Spleen (tissue), 11 donors: Measurements from ENCODE around the gene TAF1B. TPM values are rescaled to one million over a fixed set of nuclear protein-coding genes. Genes with fewer than 3 reads are reported as not detected.

Experiments used
- DNase-seq: peaks from one replicate; pipeline ENCODE4 v3.0.0-alpha.2; 2020
- H3K27ac ChIP-seq, 8 donors: fragments of 200-600 bp; sonication (generic) in 7 of 8; 1 replicate in 4 of 8; 2 replicates in 4 of 8; pipeline versions ENCODE4 v1.5.0 to v1.8.0; 2016 to 2021; ENCODE audit warnings: inconsistent platforms in 4 of 8, mild to moderate bottlenecking in 4 of 8, moderate library complexity in 1 of 8
- H3K27me3 ChIP-seq, 7 donors: fragments of 200-600 bp; sonication (generic) in 6 of 7; replicated peaks in 1 of 7; 1 replicate in 4 of 7; 2 replicates in 3 of 7; pipeline versions ENCODE4 v1.5.0 to v1.8.0; 2016 to 2021; ENCODE audit warnings: inconsistent platforms in 3 of 7, mild to moderate bottlenecking in 1 of 7
- H3K36me3 ChIP-seq, 6 donors: fragments of 200-600 bp; sonication (generic) in 5 of 6; 1 replicate in 4 of 6; 2 replicates in 2 of 6; pipeline versions ENCODE4 v1.5.0 to v1.8.0; 2016 to 2021; ENCODE audit warnings: inconsistent platforms in 2 of 6
- H3K4me1 ChIP-seq, 6 donors: fragments of 200-600 bp; sonication (generic) in 5 of 6; 1 replicate in 3 of 6; 2 replicates in 3 of 6; pipeline versions ENCODE4 v1.5.0 to v1.8.0; 2016 to 2021; ENCODE audit warnings: inconsistent platforms in 3 of 6
- H3K4me3 ChIP-seq, 8 donors: fragments of 200-600 bp; sonication (generic) in 7 of 8; 1 replicate in 4 of 8; 2 replicates in 4 of 8; pipeline versions ENCODE4 v1.5.0 to v1.8.0; 2016 to 2021; ENCODE audit warnings: inconsistent platforms in 4 of 8, mild to moderate bottlenecking in 4 of 8, moderate library complexity in 2 of 8
- H3K9me3 ChIP-seq, 8 donors: fragments of 200-600 bp; sonication (generic) in 7 of 8; 1 replicate in 4 of 8; 2 replicates in 4 of 8; pipeline versions ENCODE4 v1.5.0 to v1.8.0; 2016 to 2021; ENCODE audit warnings: inconsistent platforms in 4 of 8
- POLR2A ChIP-seq, 3 donors: fragments of 450-650 bp; IDR thresholded peaks; one replicate each; pipeline ENCODE4 v1.5.1; 2017; ENCODE audit warnings: antibody characterized with exemption in 3 of 3, mild to moderate bottlenecking in 1 of 3
- POLR2AphosphoS5 ChIP-seq, 3 donors: sonication (generic); formaldehyde crosslinking; IDR thresholded peaks; one replicate each; pipeline ENCODE4 v1.5.1; 2017; ENCODE audit warnings: antibody characterized with exemption in 3 of 3
- WGBS, 5 donors: extraction: QIAGEN DNeasy Blood & Tissue Kit in 3 of 5; methylation state at CpG; one replicate each; pipeline versions ENCODE4 v1.1.5 to v1.1.7; 2013 to 2018; 5-methylcytosine and 5-hydroxymethylcytosine counted together
- intact Hi-C: fragments of 100-400 bp; cut with DNase I; formaldehyde crosslinking; loops from one replicate; pipeline ENCODE4 v1.15.0; 2023; ENCODE audit warnings: low total_unique reads
- polyA plus RNA-seq, 3 donors: library from polyadenylated mRNA; stranded (reverse); fragments of 200-250 nt; gene quantifications; one replicate each; pipeline ENCODE4 v1.2.1, GENCODE V29; 2013
- total RNA-seq, 7 donors: library from RNA; depleted of rRNA in 3 of 7; stranded (reverse); fragments of >200 nt in 3 of 7; fragmentation: NEBNext Ultra II Directional in 4 of 7; extraction: Animal tissue kit (Norgen Biotek cat#: 25700) in 4 of 7; gene quantifications; one replicate each; pipeline versions ENCODE4 v1.1.0 to v1.2.1, GENCODE V29; 2016 to 2021
- TF ChIP-seq, protein P1 (sequence below), 11 experiments: fragments of 200-600 bp in 7 of 11; fragments of 450-650 bp in 4 of 11; sonication (generic) in 4 of 11; IDR thresholded peaks in 8 of 11; conservative IDR thresholded peaks in 3 of 11; 1 replicate in 7 of 11; 2 replicates in 4 of 11; pipeline versions ENCODE4 v1.4.0 to v1.8.0; 2016 to 2021; ENCODE audit warnings: antibody characterized with exemption in 11 of 11, inconsistent platforms in 4 of 11, mild to moderate bottlenecking in 1 of 11
- donor health status: healthy with polysubstance abuse.
- donor health status: DM: no; HTN: no; CAD: no; lungs with moderate emphysema.
- donor health status: DM: no; HTN: no; CAD: no.
- donor health status: Bipolar disorder and iron deficiency.
- donor health status: healthy.
- donor health status: DM: no; HTN: no; CAD: no.
- donor health status: DM: yes; HTN: yes; CAD: no.

Gene TAF1B
- total and polyA plus RNA-seq, 10 donors: 3.8 to 26.5 (median 16.7) TPM

DNA sequence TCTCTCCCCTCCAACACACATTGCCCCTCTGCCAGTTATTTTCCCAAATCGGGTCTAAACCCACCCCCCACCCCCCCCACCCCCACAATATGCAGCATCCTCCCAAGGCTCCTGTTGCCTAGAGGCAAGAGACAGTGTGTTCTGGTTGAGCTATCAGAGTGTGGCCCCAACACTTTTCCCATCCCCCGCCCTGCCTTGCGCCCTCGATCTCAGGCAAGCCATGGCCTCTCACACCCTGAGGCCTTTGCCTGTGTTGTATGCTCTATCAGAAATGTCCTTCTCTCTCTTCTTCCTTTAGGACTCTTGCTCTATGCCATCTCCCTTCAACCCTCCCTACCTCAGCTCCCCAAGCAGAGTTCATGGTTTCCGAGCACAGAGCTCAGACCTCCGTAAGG lies 98.7 kb downstream of the TAF1B start:
- H3K4me1 ChIP-seq: no peaks in the 10 kb centered on the region
- intact Hi-C loops: loop anchor here (10.0 kb wide), 1 partner anchor 97 kb away; the partner anchor contains the start of gene TAF1B
- H3K9me3 ChIP-seq: no peaks in the 10 kb centered on the region
- no peak for TF ChIP-seq POLR2A (IDR thresholded peaks at IDR 0.05)
- TF ChIP-seq, protein P1, sequence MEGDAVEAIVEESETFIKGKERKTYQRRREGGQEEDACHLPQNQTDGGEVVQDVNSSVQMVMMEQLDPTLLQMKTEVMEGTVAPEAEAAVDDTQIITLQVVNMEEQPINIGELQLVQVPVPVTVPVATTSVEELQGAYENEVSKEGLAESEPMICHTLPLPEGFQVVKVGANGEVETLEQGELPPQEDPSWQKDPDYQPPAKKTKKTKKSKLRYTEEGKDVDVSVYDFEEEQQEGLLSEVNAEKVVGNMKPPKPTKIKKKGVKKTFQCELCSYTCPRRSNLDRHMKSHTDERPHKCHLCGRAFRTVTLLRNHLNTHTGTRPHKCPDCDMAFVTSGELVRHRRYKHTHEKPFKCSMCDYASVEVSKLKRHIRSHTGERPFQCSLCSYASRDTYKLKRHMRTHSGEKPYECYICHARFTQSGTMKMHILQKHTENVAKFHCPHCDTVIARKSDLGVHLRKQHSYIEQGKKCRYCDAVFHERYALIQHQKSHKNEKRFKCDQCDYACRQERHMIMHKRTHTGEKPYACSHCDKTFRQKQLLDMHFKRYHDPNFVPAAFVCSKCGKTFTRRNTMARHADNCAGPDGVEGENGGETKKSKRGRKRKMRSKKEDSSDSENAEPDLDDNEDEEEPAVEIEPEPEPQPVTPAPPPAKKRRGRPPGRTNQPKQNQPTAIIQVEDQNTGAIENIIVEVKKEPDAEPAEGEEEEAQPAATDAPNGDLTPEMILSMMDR (IDR thresholded peaks at IDR 0.05 in 8 of 11, conservative IDR thresholded peaks at IDR 0.05 in 3 of 11): no peak
- TF ChIP-seq POLR2AphosphoS5 (IDR thresholded peaks at IDR 0.05): no peak
- peaks cover 0 to 32% (median 2%) of the 10 kb centered on the region in 7 donors for H3K27me3 ChIP-seq
- no peak overlapping the region for H3K27ac ChIP-seq
- WGBS, 5 donors: 68 to 75% (median 72%) methylated on average over 6 of the region's 6 CpGs
- DNase-seq: no peak
- no peak overlapping the region for H3K4me3 ChIP-seq
- H3K36me3 ChIP-seq: no peaks in the 10 kb centered on the region

DNA sequence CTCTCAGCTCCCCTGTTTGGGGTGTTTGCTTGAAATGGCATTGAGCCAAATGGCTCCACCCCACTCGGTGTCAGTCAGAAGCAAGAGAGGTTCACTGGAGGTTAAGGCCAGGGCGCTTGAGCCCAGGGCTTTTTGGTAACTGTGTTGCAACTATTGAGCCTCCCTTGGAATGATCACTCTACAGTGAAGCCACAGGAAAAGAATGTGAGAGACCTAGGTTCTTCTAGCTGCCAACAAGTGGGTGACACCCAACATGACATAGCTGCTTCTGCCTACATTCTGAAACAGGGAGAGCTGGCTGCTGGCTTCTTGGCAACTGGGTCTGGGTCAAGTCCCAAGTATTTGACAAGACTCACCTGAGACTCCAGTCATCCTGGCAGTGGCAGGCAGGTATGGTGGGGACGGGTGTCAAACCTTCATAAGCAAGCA lies 101.1 kb downstream of the TAF1B start:
- Histone ChIP-seq H3K27me3 (peaks cover 0 to 34% (median 2%) of the 10 kb centered on the region in 7 donors), H3K4me3 (no peak overlapping the region), H3K9me3 (no peaks in the 10 kb centered on the region), H3K4me1 (no peaks in the 10 kb centered on the region), H3K36me3 (no peaks in the 10 kb centered on the region), H3K27ac (no peak overlapping the region)
- intact Hi-C loops: loop anchor here (10.0 kb wide), 1 partner anchor 100 kb away; the partner anchor contains the start of gene TAF1B
- TF ChIP-seq POLR2AphosphoS5 (IDR thresholded peaks at IDR 0.05): no peak
- TF ChIP-seq POLR2A (IDR thresholded peaks at IDR 0.05): no peak
- TF ChIP-seq, protein P1 (IDR thresholded peaks at IDR 0.05 in 8 of 11, conservative IDR thresholded peaks at IDR 0.05 in 3 of 11): no peak
- no peak for DNase-seq
- 63 to 78% (median 72%) methylated on average over 3 of the region's 3 CpGs for WGBS, 5 donors

DNA sequence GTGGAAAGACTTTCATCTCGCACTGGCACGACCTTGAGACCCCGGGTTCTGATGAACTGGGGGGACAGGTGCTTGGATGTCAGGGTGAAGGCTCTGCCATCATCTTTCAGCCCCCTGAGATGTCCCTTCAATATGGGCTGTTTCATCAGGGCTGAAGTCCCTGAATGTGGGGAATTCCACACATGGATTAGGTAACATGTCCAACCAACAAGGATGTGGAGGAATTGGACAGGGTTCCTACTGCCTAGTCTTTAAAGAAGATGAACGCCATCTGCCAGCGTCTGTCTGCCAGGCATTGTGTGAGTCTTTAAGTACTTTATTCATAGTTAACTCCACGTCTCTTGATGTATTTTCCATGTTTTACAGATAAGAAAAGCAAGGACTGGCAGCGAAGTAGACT lies 102.3 kb downstream of the TAF1B start:
- H3K4me1 ChIP-seq: peaks cover 0 to 12% (median 7%) of the 10 kb centered on the region in 6 donors
- H3K4me3 ChIP-seq: no peak overlapping the region
- no peaks in the 10 kb centered on the region for H3K36me3 ChIP-seq
- intact Hi-C loops: loop anchor here (10.0 kb wide), 1 partner anchor 101 kb away; the partner anchor contains the start of gene TAF1B
- no peak overlapping the region for H3K27ac ChIP-seq
- H3K27me3 ChIP-seq: peaks cover 0 to 46% (median 4%) of the 10 kb centered on the region in 7 donors
- no peaks in the 10 kb centered on the region for H3K9me3 ChIP-seq
- no peak for TF ChIP-seq POLR2AphosphoS5 (IDR thresholded peaks at IDR 0.05)
- no peak for DNase-seq
- 66 to 75% (median 73%) methylated on average over 7 of the region's 7 CpGs for WGBS, 5 donors

DNA sequence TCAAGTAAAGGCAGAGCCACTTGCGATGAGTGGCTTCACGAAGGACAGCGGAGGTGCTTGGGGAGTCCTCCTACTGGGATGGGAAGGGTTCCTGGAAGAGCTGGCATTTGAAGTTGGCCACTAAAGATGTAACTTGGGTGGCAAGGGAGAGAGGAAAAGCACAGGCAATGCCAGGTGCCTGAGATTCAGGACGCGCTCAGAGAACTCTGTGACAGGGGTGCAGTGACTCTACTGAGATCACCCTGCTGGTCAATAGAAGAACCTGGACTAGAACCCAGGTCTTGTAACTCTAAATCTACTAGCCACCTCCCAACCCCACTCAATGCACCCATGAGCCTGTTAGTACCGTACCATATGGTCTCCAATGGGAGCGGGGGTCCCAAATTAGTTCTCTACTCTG lies 102.8 kb downstream of the TAF1B start:
- Histone ChIP-seq H3K36me3 (no peaks in the 10 kb centered on the region), H3K27ac (no peak overlapping the region), H3K4me3 (no peak overlapping the region), H3K27me3 (peaks cover 0 to 51% (median 6%) of the 10 kb centered on the region in 7 donors), H3K4me1 (peaks cover 0 to 15% (median 11%) of the 10 kb centered on the region in 6 donors), H3K9me3 (no peaks in the 10 kb centered on the region)
- intact Hi-C loops: loop anchor here (10.0 kb wide), 1 partner anchor 101 kb away; the partner anchor contains the start of gene TAF1B
- TF ChIP-seq, protein P1 (IDR thresholded peaks at IDR 0.05 in 8 of 11, conservative IDR thresholded peaks at IDR 0.05 in 3 of 11): no peak
- no peak for TF ChIP-seq POLR2AphosphoS5 (IDR thresholded peaks at IDR 0.05)
- TF ChIP-seq POLR2A (IDR thresholded peaks at IDR 0.05): no peak
- DNase-seq: no peak
- 76 to 89% (median 84%) methylated on average over 7 of the region's 7 CpGs for WGBS, 5 donors
